M059J (cell line): ENCODE data around the gene GC. TPM values are rescaled to one million over a fixed set of nuclear protein-coding genes. Genes with fewer than 3 reads are reported as not detected.

Source experiments
- total RNA-seq: library from RNA; depleted of rRNA; stranded (reverse); fragments of >200 nt; shearing (Covaris generic); gene quantifications from 2 replicates; pipeline ENCODE4 v1.2.3, GENCODE V29; 2014; rRNA removed

GC gene
- total RNA-seq, 1 experiment from 2014 or later = not detected

Other genes starting within 250 kb of the GC start
- not detected in 2 replicates for gene NPFFR2, start 247.9 kb upstream of the GC start, total RNA-seq